ENCODE measurements around the gene RNF32.
"Not testable (repeated sequence)": the region's sequence is repeated elsewhere in the genome, so short reads cannot be mapped to it uniquely, and the experiment has no call there.

RNF32 gene

DNA sequence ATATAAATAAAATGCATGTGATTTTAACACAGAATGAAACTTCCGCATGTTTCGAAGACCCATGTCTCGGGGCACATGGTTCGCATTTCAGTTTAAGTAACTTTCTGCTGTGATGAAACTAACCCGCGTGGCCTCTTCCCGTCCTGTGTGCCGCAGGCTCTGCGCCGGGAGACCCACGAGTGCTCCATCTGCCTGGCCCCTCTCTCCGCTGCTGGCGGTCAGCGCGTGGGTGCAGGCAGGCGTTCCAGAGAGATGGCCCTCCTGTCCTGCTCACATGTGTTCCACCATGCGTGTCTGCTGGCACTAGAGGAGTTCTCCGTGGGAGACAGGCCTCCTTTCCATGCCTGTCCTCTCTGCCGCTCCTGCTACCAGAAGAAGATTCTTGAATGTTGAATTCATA lies 35.7 kb downstream of the RNF32 start:
- DNase-seq: no peak

DNA sequence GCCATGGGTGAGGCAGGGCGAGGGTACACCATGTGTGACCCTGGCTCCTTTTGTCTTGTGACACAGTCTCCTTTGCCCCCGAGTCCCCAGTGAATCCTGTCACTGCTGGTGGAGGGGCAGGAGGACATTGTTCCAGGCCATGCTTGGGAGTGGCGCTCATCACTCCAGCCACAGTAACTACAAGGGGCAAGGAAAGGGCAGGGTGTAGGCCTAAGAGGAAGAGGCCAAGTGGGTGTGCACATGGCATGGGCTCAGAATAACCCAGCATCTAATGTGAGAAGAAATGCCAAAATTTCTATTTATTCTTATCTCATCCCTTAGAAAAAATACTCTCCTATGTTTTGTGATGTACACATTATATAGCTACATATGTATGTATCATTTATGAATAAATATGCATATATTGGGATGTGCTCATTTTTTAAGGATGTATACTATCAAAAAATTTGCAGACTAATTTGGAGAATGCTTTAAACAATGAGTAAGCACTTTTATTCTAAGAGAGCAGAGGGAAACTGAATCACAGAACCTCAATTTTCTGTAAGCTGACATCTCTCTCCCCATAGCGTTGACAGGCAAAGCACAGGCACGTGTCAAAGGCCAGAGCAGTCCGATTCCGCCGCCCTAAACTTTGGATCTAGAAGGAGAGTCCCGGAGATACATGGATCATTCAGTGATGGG lies 36.9 kb downstream of the RNF32 start:
- DNase-seq: no peak

DNA sequence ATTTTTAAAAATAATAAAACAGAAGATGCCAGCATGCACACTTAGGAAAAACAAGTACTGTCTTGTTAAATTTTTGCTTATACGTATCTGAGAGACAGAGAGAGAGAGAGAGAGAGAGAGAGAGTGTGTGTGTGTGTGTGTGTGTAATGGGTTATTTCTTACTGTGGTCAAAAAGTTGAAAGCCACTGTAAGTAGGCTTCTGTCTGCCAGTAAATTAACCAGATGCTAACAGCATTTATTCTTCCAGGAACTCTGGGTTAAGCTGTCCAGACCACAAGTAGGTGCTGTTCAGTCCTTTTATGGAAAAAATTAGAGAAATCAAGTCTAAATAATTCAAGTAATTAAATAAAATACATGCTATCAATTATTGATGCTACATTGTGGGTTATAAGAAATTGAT lies 39.7 kb downstream of the RNF32 start:
- DNase-seq: no peak

DNA sequence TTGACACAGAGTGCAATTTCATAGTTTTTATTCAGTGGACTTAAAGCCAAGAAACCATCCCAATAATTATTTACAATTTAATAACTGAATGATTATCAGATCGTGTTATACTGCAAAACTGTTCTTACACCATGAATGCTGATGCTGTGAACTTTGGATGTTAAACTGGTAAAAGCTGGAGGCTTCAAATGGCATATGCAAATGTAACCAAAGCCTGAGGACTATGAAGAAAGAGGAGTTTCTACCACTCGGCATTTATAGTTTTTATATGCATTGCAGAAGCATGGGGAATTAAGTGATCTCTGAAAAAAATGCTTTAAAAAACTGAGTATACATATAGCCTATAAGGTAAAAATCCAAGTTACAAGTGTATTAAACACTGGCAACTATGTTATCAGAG lies 42.4 kb downstream of the RNF32 start:
- DNase-seq: no peak

DNA sequence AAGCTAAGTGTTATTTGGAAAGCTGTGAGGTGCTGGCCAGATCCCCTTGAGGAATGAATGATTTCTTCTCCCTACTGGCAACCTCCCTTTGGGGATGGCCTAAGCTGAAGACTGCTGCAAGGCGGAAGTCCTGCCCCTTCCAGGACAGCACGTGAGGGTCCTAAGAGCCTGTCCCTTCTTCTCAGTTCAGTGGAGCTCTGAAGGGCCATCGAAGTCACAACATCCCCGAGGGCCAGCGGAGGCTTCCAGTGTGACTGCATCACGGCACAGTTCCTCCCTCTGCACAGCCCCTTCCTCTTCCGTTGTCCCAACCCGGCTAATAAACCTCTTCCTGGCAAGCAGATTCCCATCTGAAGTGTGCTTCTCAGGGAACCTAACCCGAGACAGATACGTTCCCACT lies 43.7 kb downstream of the RNF32 start:
- DNase-seq: no peak

DNA sequence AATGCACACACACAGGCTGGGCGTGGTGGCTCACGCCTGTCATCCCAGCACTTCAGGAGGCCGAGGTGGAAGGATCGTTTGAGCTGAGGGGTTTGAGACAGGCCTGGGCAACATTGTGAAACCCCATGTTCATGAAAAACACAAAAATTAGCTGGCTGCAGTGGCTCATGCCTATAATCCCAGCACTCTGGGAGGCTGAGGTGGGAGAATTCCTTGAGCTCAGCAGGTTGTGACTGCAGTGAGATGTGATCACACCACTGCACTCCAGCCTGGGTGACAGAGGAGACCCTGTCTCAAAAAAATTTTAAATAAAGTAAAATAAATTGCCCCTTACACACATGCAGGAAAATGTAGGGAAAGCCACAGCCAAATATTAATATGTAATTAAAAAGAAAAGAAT lies 44.1 kb downstream of the RNF32 start:
- DNase-seq: no peak

DNA sequence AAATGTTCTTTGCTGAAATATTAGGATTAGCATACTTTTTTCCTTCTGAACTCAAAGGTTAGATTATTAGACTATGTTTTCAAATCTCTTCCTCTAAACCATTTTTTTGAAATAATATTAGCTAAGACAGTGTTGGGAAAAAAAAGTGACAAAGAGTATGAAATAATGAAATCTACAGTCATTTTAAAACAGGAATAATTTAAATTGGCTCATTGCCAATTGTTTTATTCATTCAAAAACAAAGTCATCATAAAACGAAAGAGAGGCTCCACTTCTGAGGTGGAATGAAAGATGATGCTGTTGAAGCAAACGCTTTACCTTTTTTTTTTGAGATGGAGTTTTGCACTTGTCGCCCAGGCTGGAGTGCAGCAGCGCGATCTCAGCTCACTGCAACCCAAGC lies 51.2 kb downstream of the RNF32 start:
- no peak for DNase-seq

DNA sequence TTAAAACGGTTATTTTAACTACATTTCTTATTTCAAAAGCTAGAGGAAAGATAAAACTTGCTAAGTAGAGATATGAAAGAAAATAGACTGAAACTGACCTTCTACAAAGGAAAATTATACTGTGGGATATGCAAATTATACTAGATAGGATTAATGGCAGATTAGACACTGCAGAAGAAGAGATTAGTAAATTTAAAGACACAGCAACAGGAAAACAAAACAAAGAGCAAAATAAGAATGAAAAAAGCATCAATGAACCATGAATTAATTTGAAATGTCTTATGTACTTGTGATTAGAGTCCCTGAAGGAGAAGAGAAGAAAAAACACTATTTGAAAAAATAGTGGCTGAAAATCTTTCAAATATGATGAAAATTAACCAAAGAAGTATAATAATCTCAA lies 52.3 kb downstream of the RNF32 start:
- no peak for DNase-seq

DNA sequence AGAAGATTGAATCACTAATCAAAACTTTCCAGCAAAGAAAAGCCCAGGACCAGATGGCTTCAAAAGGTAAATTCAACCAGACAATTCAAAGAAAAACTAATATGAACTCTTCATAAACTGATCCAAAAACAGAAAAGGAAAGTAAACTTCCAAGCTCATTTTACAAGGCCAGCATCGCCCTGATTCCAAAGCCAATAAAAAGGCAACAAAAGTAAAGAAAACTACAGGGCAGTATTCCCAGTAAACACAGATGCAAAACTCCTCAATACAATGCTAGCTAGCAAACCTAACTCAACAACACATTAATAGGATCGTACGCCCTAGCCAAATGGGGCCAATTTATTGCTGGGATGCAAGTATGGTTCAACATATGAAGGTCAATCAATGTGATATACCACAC lies 53.1 kb downstream of the RNF32 start:
- no peak for DNase-seq

DNA sequence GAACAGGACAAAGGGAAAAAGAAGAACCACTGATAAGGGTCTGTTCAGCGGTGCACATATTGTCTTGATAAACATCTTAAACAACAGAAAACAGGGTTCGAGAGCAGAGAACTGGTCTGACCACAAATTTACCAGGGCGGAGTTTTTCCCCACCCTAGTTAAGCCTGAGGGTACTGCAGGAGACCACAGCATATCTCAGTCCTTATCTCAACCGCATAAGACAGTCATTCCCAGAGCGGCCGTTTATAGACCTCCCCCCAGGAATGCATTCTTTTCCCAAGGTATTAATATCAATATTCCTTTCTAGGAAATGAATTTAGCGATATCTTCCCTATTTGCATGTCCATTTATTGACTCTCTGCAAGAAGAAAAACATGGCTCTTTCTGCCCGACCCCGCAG lies 56.7 kb downstream of the RNF32 start:
- not testable (repeated sequence) for DNase-seq

DNA sequence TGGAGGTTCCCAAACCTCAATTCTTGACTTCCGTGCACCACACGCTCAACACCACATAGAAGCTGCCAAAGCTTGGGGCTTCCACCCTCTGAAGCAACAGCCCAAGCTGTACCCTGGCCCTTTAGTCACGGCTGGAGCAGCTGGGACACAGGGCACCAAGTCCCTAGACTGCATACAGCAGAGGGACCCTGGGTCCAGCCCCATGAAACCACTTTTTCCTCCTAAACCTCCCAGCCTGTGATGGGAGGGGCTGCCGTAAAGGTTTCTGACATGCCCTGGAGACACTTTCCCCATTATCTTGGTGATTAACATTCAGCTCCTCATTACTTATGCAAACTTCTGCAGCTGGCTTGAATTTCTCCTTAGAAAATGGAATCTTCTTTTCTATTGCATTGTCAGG lies 57.9 kb downstream of the RNF32 start:
- DNase-seq: not testable (repeated sequence)

DNA sequence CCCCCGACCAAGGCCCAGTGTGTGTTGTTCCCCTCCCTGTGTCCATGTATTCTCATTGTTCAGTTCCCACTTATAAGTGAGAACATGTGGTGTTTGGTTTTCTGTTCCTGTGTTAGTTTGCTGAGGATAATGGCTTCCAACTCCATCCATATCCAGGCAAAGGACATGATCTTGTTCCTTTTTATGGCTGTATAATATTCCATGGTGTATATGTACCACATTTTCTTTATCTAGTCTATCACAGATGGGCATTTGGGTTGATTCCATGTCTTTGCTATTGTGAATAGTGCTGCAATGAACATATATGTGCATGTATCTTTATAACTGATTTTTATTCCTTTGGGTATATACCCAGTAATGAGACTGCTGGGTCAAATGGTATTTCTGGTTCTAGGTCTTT lies 61.2 kb downstream of the RNF32 start:
- DNase-seq: not testable (repeated sequence)

DNA sequence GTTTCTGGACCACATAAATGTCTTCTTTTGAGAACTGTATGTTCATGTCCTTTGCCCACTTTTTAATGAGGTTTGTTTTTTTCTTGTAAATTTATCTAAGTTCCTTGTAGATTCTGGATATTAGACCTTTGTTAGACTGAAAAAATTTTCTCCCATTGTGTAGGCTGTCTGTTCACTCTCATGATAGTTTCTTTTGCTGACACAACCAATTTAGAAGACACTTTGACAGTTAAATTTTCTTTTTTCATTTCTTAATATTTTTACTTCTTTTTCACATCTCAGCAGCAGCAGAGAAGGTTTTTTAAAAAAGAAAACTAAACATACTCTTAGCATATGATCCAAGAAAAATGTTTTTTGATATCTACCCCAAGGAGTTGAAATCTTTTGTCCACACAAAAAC lies 61.8 kb downstream of the RNF32 start:
- DNase-seq: no peak

DNA sequence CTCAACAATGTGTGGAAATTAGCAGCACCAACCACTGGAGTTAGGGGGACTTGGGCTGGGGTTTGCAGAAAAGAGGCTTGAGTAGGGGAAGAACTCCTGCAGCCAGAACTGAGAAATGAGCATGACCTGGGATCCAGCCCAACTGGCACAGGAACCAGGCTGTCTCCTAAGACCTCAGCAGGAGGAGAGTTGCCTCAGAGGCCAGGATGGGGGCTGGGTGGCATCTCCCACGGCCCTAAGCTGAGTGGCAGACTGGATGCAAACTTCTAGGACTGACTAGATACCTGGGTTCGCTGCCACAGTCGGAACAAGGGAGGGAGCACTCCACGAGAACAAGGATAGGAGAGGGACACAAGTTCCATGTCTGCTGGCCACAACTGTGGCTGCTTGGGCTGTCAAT lies 62.6 kb downstream of the RNF32 start:
- DNase-seq: no peak

DNA sequence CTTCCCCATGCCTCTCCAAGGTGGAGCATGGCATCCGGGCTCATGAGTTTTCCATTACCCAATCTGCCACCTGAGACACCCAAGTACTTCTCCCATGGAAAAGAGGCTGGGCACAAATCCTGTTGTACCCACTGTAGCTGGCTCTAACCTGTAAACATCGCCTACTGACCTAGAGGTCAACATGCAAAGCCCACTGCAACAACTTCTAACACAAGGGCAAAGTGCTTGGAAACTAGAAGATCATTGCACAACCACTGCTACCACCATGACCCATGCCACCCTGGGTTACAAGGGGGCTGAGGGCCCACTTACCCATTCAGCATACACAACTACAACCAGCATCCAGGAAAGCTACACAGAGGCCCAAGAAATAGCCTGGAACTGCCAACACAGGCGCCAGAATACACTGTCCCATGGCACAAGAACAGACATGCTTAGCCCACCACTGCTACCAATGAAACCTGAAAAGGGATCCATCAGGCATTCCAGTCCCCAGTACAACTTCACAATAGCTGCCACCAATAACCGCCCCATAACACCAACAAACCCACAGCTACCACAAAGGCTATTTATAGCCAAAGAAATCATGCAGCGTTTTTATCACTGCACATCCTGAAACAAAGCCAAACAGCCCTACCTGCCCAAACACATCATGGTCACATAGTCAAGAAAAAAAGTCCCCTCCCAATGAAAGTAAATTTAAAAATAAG lies 63.4 kb downstream of the RNF32 start:
- DNase-seq: no peak

DNA sequence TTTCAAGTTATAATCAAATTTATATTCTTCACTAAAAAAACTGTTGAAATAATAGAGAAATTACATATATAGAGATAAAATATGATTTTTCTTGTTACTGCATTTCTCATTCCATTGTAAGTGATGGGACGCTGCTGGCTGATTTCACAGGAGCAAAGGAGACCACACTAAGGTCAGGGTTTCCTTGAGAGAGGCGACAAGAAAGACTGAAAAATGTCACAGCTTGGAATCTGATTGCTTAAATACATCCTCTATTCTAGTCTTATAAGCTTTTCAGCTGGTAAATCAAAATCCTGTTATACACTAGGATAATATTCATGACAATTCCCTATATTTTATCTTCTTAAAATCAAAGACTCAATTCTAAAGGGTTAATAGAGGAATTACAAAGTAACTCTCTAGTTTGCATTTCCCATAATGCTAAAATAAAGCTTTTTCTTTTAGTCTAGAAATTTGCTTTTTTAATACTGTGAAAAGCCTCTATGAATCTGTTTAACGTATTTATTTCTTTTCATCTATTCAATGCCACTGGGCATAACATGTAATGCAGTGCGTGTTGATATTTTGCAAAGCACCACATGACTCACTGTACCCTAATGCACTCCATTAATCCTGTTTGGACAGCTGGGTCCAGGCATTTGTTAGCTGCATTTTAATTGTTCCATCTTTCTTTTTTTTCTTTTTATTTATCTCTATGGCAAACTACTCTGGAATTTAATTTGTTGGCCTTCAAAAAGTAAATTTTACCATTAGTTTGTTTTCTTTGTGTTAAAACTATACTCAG lies 81.7 kb downstream of the RNF32 start:
- no peak for DNase-seq

DNA sequence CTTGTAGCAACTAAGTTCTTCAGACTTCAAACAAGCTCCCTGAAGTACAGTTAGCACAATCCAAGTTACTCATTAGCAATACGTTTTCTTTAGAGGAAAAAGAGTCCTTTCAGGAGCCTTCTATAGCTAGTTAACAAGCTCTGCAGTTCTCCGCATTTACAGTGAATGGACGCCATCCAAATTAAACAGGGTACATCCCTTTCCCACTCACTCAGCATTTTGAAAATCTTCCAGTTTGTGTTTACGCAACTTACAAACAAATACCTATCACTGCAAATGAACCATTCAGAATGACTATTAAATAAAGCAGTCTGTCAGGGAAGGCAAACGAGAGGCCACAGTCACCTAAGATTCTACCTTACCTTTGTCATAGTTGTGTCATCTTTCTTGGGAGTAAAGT lies 84.5 kb downstream of the RNF32 start:
- DNase-seq: no peak

DNA sequence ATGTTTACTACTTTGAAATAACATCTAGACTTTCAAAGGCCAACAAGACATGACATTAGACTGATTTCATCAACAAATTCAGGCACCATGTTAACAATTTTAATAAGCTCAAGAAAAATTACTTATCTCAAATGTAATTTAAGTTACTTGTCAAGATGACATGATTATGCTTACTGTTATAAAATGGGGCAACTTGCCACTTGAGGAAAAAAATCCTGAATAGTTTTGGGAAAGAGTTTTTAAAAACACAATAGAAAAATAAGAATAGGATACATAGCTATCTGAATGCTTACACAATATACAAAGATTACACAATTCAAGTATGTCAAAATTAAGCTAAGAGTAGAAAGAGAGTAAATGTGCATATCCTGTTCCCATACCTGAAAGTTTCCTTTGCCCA lies 85.4 kb downstream of the RNF32 start:
- DNase-seq: no peak
